ENCODE measurements around the gene ELMO1.

Gene ELMO1

DNA sequence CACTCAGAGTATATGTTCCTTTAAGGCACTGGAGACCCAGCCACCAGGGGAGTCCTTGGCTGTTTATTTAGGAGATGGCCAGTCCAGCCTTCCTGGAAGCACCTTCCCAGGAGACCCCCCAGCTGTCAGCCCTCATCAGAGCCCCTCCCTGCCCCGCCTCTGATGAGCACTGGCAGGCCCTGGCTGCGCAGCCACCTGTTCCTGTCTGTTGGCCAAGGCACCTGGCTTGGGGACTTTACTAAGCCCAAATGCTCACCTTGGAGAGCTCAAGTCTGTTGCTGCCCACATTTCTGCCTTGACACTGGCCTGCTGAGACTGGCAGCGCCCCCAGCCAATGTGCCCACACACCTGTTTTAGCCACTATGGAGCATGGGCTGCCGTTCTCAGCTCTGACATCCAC, 124.7 kb downstream of the ELMO1 start:
- no peak for DNase-seq (ENCODE audit: low read depth, low spot score)
- ChIA-PET POLR2A (no interaction called here), CTCF (no interaction called here)
- TF ChIP-seq, protein P1, sequence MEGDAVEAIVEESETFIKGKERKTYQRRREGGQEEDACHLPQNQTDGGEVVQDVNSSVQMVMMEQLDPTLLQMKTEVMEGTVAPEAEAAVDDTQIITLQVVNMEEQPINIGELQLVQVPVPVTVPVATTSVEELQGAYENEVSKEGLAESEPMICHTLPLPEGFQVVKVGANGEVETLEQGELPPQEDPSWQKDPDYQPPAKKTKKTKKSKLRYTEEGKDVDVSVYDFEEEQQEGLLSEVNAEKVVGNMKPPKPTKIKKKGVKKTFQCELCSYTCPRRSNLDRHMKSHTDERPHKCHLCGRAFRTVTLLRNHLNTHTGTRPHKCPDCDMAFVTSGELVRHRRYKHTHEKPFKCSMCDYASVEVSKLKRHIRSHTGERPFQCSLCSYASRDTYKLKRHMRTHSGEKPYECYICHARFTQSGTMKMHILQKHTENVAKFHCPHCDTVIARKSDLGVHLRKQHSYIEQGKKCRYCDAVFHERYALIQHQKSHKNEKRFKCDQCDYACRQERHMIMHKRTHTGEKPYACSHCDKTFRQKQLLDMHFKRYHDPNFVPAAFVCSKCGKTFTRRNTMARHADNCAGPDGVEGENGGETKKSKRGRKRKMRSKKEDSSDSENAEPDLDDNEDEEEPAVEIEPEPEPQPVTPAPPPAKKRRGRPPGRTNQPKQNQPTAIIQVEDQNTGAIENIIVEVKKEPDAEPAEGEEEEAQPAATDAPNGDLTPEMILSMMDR (IDR thresholded peaks at IDR 0.05; ENCODE audit: insufficient read depth, low read length, missing control alignments) = no peak
- H3K4me3 ChIP-seq (ENCODE audit: low read depth, low read length) = no peak overlapping the region

DNA sequence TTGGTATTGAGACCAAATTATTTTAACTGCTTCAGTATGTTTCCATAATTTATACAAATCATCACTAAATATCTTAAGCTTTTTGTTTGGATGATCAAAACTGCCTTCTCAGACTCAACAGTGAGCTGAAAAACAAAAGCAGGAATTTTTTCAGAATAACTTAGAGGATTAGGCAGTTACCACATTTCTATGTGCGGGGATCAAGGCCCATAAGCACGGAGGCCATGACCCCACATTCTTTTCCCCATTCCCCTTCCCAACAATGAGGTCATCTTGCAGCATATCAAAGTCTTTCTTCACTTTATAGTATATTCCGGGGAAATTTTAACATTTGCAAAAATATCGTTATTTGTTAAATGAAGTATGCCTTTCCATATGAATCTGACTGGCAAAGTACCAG, 125.8 kb downstream of the ELMO1 start:
- DNase-seq (ENCODE audit: low read depth, low spot score) = no peak
- TF ChIP-seq, protein P1 (IDR thresholded peaks at IDR 0.05; ENCODE audit: insufficient read depth, low read length, missing control alignments) = no peak
- ChIA-PET POLR2A (no interaction called here), CTCF (no interaction called here)
- H3K4me3 ChIP-seq (ENCODE audit: low read depth, low read length) = no peak overlapping the region

DNA sequence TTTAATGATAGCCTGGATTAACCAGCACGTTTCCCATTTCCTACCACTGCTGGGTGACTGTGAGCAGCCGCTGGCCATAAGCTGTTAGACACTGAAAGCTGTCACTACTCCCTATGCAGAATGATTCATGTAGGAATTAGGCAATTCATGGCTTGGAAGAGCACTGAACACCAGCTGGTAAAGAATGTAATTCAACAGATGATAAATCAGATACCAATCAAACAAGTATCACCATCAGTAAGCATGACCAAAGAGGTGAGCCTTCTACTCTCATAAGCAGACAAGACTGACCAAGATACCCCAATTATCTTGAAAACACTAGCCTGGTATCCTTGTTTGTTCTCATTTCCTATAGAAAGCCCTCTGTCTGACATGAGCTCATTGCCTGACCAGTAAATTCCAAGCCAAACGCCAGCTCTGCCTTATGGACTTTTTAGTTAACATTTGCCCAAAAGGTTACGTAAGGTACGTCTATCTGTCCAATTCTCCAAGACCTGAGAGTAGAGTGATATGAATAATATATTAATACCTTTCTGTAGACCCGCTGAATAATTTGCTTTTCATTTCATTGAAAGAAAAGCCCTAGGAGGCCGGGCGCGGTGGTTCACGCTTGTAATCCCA, 127.7 kb downstream of the ELMO1 start:
- POLR2A ChIA-PET = no interaction called here
- CTCF ChIA-PET = no interaction called here
- DNase-seq (ENCODE audit: low read depth, low spot score) = no peak
- H3K4me3 ChIP-seq (ENCODE audit: low read depth, low read length) = no peak overlapping the region
- TF ChIP-seq, protein P1 (IDR thresholded peaks at IDR 0.05; ENCODE audit: insufficient read depth, low read length, missing control alignments) = no peak

DNA sequence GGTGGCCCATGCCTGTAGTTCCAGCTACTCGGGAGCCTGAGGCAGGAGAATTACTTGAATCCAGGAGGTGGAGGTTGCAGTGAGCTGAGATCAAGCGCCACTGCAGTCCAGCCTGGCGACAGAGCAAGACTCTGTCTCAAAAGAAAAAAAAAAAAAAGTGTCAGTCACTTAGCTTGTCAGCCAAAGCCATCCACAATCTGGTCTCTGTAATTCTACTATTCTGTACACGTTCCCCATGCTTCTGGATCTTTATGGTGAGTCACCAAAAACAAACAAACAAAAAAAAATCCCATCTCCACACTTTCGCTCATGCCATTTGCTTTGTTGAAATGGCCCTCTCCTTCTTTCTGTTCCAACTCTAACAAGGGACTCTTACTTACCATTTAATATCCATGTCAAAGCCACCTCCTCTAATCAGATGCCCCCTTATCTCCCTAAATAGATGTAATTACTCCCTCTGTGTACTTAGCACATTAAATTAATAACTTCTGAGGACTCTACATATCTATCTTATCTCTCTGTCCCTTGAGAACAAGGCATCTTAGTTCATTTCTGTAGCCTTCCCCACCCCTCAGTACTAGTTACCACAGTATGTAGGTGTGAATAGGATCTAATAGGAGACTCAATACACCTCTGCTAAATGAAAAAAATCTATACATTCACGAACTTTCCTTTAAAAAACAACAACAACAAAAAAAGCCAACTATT, 128.4 kb downstream of the ELMO1 start:
- ChIA-PET POLR2A (no interaction called here), CTCF (no interaction called here)
- TF ChIP-seq, protein P1 (IDR thresholded peaks at IDR 0.05; ENCODE audit: insufficient read depth, low read length, missing control alignments) = no peak
- no peak overlapping the region for H3K4me3 ChIP-seq (ENCODE audit: low read depth, low read length)
- no peak for DNase-seq (ENCODE audit: low read depth, low spot score)

DNA sequence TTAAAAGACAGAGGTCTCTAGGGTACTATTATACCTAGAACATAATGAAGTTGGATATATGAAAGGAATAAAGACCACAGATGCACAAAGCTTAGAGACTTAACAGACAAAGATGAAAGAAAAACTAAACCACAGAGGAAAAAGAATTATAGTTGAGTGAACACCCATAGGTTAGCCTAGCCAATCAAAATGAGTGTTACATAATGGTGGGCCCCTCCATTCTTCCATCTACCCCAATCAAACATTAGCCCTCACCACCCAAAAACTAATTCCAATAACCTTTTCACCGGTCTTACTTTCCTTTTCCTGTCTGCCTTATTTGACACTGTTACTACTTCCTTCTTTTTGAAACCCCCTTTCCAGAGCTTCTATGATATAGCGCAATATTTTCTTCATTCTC, 130.1 kb downstream of the ELMO1 start:
- POLR2A ChIA-PET = no interaction called here

More for the DNA sequence above, 130.1 kb downstream of the ELMO1 start:
- CTCF ChIA-PET = no interaction called here
- TF ChIP-seq, protein P1 (IDR thresholded peaks at IDR 0.05; ENCODE audit: insufficient read depth, low read length, missing control alignments) = no peak
- DNase-seq (ENCODE audit: low read depth, low spot score) = no peak
- H3K4me3 ChIP-seq (ENCODE audit: low read depth, low read length) = no peak overlapping the region
